Astrocyte of the cerebellum (primary cell): ENCODE results near the gene FADS6.
A peak's percentile ranks its signal among the peaks of the same experiment; 100 is the strongest.

Experiments used
- DNase-seq: peaks from one replicate; pipeline ENCODE4 v3.0.0-alpha.2; 2011; ENCODE audit warnings: low read depth
- H3K4me3 ChIP-seq: 2 replicates; pipeline ENCODE4 v1.5.1; 2011; ENCODE audit warnings: mild to moderate bottlenecking, low read depth, low read length, moderate library complexity
- CTCF ChIP-seq: IDR thresholded peaks from 2 replicates; pipeline ENCODE4 v1.5.1; 2012; ENCODE audit warnings: low read length, low read depth, moderate library complexity, mild to moderate bottlenecking; ENCODE audit errors: missing control alignments
- in situ Hi-C: cut with HindIII; loops from 2 replicates; pipeline ENCODE4 v1.10.0; 2017; ENCODE audit warnings: low sequenced_read_pairs

The FADS6 gene

GRCh38 chr17:74875155-74875976, 18.1 kb downstream of the FADS6 start:
- DNase-seq: no peak
- no peak overlapping the region for H3K4me3 ChIP-seq
- in situ Hi-C loops: no loop called here
- TF ChIP-seq CTCF: no peak

- H3K4me3 ChIP-seq: no peak overlapping the region
- in situ Hi-C loops: no loop called here
- no peak for TF ChIP-seq CTCF
- no peak for DNase-seq
Measured at GRCh38 chr17:74874615-74875037, 18.8 kb downstream of the FADS6 start.

- in situ Hi-C loops: no loop called here
- no peak for DNase-seq
- TF ChIP-seq CTCF: no peak
- peak overlapping the region; percentile 54 for H3K4me3 ChIP-seq
Measured at GRCh38 chr17:74873874-74874614, 19.4 kb downstream of the FADS6 start.

GRCh38 chr17:74873037-74873873, 20.2 kb downstream of the FADS6 start:
- H3K4me3 ChIP-seq: peak overlapping the region; percentile 75
- TF ChIP-seq CTCF: no peak
- in situ Hi-C loops: no loop called here
- peak; percentile 100 for DNase-seq

- H3K4me3 ChIP-seq: peak within 1 kb of the TSS; percentile 75
- in situ Hi-C loops: no loop called here
- DNase-seq: no peak
- TF ChIP-seq CTCF: no peak
Measured at GRCh38 chr17:74872313-74873036, 21.0 kb downstream of the FADS6 start, which contains the start of gene FDXR. FDXR (minus strand) TSS chr17:74872994; CDS start chr17:74872944, 50 bp downstream.
